ENCODE data around the gene TRAF7. TPM values are rescaled to one million over a fixed set of nuclear protein-coding genes. Genes with fewer than 3 reads are reported as not detected.

Gene TRAF7
- total RNA-seq, 4 donors from 2014 or later = 15.3 to 97.1 (median 51.7) TPM

DNA sequence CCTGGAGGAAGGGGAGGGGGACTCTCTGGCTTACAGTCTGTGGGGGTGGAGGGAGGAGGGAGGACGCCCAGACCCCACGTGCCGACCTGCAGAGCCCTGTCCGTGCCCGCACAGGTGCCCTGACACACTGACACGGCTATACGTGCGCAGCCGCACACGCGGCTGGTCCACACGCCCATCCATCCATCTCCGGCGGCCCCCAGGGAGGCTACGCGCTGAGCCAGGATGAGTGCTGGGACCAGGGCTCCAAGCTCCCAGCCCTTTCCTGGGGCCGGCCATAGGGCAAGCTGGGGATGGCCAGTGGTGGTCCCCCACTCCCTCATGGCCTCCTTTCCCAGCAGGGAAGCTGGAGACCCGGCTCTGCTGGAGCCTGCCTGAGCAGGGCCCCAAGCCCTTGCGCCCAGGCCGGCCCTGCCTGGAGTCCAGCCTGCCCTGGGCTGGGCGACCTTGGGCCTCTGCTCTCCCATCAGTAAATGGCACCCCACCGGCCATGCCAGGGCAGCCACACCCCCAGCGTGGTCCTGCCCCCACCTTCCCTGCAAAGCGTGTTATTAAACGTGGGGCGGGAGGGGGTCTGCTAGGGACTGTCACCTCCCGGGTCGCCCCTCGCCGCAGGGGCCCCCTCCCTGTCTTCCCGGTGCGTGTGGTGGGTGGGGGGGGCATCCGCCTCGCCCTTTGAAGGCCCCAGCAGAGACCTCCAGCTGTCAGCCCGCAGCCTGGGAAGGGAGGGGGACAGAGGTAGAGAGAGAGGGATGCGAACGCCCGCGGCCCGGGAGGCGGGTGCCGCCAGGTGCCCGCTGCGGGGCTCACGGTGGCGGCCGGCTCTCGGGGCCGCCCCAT is 40.0 kb downstream of the TRAF7 start:
- intact Hi-C loops (cut with DNase I; ENCODE audit: low total_unique reads) = no loop called here
- TF ChIP-seq, protein P1, sequence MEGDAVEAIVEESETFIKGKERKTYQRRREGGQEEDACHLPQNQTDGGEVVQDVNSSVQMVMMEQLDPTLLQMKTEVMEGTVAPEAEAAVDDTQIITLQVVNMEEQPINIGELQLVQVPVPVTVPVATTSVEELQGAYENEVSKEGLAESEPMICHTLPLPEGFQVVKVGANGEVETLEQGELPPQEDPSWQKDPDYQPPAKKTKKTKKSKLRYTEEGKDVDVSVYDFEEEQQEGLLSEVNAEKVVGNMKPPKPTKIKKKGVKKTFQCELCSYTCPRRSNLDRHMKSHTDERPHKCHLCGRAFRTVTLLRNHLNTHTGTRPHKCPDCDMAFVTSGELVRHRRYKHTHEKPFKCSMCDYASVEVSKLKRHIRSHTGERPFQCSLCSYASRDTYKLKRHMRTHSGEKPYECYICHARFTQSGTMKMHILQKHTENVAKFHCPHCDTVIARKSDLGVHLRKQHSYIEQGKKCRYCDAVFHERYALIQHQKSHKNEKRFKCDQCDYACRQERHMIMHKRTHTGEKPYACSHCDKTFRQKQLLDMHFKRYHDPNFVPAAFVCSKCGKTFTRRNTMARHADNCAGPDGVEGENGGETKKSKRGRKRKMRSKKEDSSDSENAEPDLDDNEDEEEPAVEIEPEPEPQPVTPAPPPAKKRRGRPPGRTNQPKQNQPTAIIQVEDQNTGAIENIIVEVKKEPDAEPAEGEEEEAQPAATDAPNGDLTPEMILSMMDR (IDR thresholded peaks at IDR 0.05) = no peak
- no peak for TF ChIP-seq POLR2A (IDR thresholded peaks at IDR 0.05)
- H3K27ac ChIP-seq = no peak overlapping the region
- peaks cover 6 to 13% of the 10 kb centered on the region in 2 donors for H3K27me3 ChIP-seq
- H3K9me3 ChIP-seq = no peaks in the 10 kb centered on the region
- DNase-seq = no peak
- H3K4me3 ChIP-seq = peak overlapping the region in 1 of 2 donors; percentile 15
- H3K36me3 ChIP-seq = no peaks in the 10 kb centered on the region
- peaks cover 0 to 11% of the 10 kb centered on the region in 2 donors for H3K4me1 ChIP-seq

DNA sequence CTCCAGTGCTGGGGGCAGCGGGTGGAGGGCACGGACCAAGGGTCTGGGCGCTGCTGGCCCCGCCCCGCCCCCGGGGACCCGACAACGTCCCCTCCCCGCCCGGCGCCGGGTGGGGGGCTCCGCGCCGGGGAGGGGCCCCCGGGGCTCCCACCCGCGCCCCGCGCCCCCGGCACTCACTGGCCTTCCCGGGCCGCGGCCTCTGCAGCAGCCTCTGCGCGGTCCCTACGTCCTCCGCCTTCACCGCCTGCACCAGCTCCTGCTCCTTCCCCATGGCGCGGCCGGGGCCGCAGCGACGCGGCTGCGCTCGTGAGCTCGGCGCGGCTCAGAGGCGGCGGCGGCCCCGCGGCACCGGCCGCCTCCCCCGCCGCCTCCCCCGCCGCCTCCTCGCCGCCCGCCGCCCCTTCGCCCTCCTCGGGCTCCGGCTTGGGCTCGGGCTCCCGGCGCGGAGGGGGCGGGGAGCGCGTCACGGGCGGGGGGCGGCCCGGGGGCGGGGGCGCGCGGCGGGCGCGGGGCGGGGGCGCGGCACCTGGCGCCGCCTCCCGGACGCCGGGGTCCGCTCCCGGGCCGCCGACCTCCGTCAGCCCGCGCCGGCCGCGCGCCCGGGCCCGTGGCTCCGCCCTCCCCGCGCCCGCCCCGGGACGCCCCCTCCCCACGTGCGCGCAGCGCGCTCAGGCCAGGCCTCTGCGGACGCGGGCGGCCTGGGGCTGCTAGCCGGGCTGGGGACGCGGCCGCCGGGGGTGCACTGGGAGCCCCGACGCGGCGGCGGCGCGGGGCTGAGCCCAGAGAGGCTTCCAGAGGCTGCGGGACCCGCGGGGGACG is 40.8 kb downstream of the TRAF7 start, which contains the start of gene CASKIN1:
Gene CASKIN1, minus strand, starts transcription at position 444 of the 819 bp plus-strand sequence. Its CDS starts 173 bp downstream, at position 271.
- DNase-seq = no peak
- intact Hi-C loops (cut with DNase I; ENCODE audit: low total_unique reads) = no loop called here
- Histone ChIP-seq H3K27me3 (peaks cover 6 to 13% of the 10 kb centered on the region in 2 donors), H3K4me3 (peak within 1 kb of the TSS in 1 of 2 donors; percentile 15), H3K4me1 (peaks cover 0 to 11% of the 10 kb centered on the region in 2 donors), H3K36me3 (no peaks in the 10 kb centered on the region), H3K27ac (no peak within 1 kb of the TSS), H3K9me3 (no peaks in the 10 kb centered on the region)
- no peak for TF ChIP-seq POLR2A (IDR thresholded peaks at IDR 0.05)
- TF ChIP-seq, protein P1 (IDR thresholded peaks at IDR 0.05) = no peak

DNA sequence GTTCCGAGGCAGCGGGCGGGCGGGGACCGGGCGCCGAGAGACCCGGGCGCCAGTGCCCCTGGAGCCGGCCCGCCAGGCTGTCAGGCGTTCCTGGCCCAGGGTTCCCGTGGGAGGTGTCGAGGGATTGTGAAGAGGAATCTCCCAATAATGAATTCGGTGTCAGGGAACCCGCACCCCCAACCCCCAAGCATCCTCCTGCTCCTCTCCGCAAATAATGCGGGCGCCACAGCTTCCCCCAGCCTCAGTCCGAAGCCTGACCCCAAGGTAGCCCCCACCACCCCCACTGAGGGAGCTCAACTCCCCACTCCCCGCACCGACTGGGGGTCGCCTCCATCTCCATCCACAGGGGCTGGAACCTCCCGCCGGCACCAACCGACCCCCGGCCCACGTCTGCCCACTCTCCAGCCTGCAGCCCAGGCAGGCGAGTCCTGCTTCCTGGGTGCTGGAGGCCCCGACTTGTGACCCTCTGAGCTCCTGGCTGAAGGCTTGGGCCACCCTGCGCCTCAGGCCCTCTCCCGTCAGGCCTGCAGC is 41.5 kb downstream of the TRAF7 start:
- intact Hi-C loops (cut with DNase I; ENCODE audit: low total_unique reads) = no loop called here
- Histone ChIP-seq H3K27me3 (peaks cover 6 to 13% of the 10 kb centered on the region in 2 donors), H3K36me3 (no peaks in the 10 kb centered on the region), H3K9me3 (no peaks in the 10 kb centered on the region), H3K27ac (no peak overlapping the region), H3K4me3 (no peak overlapping the region), H3K4me1 (peaks cover 0 to 11% of the 10 kb centered on the region in 2 donors)
- no peak for TF ChIP-seq POLR2A (IDR thresholded peaks at IDR 0.05)
- TF ChIP-seq, protein P1 (IDR thresholded peaks at IDR 0.05) = no peak
- DNase-seq = no peak

DNA sequence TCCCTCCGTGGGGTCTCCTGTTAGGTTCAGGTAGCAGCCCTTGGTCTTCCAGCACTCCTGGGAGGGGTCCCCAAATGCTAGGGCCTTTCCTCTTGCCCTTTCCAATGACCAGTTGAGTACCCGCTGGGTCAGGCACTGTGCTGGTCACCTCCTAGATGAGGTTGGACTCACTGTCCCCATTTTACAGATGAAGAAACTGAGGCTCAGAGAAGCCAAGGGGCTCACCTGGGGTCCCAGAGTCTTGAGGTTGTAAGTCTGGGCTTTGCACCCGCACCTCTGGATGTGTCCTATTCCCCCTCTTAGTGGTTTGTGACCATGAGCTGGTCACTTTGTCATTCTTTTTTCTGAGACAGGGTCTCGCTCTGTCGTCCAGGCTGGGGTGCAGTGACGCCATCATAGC is 42.2 kb downstream of the TRAF7 start:
- H3K27ac ChIP-seq = no peak overlapping the region
- intact Hi-C loops (cut with DNase I; ENCODE audit: low total_unique reads) = no loop called here
- TF ChIP-seq POLR2A (IDR thresholded peaks at IDR 0.05) = no peak
- TF ChIP-seq, protein P1 (IDR thresholded peaks at IDR 0.05) = no peak
- DNase-seq = no peak
- peaks cover 0 to 11% of the 10 kb centered on the region in 2 donors for H3K4me1 ChIP-seq
- H3K27me3 ChIP-seq = peaks cover 6 to 13% of the 10 kb centered on the region in 2 donors
- H3K4me3 ChIP-seq = no peak overlapping the region
- no peaks in the 10 kb centered on the region for H3K36me3 ChIP-seq
- H3K9me3 ChIP-seq = no peaks in the 10 kb centered on the region
